SH-SY5Y (cell line): Measurements from ENCODE around the gene NMU.

Experiments
- GATA2 ChIP-seq: IDR thresholded peaks from 2 replicates; pipeline ENCODE4 v1.6.1; 2011; ENCODE audit warnings: mild to moderate bottlenecking, low read depth, low read length
- GATA3 ChIP-seq: IDR thresholded peaks from 2 replicates; pipeline ENCODE4 v1.6.1; 2011; ENCODE audit warnings: low read depth, mild to moderate bottlenecking, low read length, moderate library complexity

- TF ChIP-seq GATA3 = no peak
- no peak for TF ChIP-seq GATA2
Observed at GRCh38 chr4:55546756-55547465, 89.2 kb downstream of the NMU start, which contains the start of gene CLOCK.
